PFSK-1 (cell line): ENCODE results near the gene SIGLEC10.

Source experiments
- FOXP2 ChIP-seq: optimal IDR thresholded peaks from 2 replicates; pipeline ENCODE3; 2011; ENCODE audit warnings: borderline replicate concordance, control low read depth, inconsistent platforms; ENCODE audit not compliant: insufficient read depth; ENCODE audit errors: extremely low read length, extremely low read depth
- POLR2AphosphoS5 ChIP-seq: IDR thresholded peaks from 2 replicates; pipeline ENCODE4 v1.6.1; 2012; ENCODE audit warnings: low read depth, mild to moderate bottlenecking, control low read depth, low read length, moderate library complexity
- SIN3A ChIP-seq: IDR thresholded peaks from 2 replicates; pipeline ENCODE4 v1.6.1; 2012; ENCODE audit warnings: mild to moderate bottlenecking, low read length, moderate library complexity, borderline replicate concordance; ENCODE audit not compliant: insufficient read depth
- TAF1 ChIP-seq: IDR thresholded peaks from 2 replicates; pipeline ENCODE4 v1.6.1; 2012; ENCODE audit warnings: low read length, control low read depth, borderline replicate concordance; ENCODE audit not compliant: insufficient read depth
- TF ChIP-seq, protein P1 (sequence below), 2 experiments: IDR thresholded peaks; 2 replicates each; pipeline versions ENCODE4 v1.6.1 to v1.8.0; 2011 to 2012; ENCODE audit warnings: low read depth in 2 of 2, low read length in 2 of 2, control low read depth in 1 of 2, inconsistent platforms in 1 of 2, mild to moderate bottlenecking in 1 of 2, moderate library complexity in 1 of 2; ENCODE audit not compliant: insufficient read depth in 1 of 2

- TF ChIP-seq POLR2AphosphoS5 (no peak), TAF1 (no peak), FOXP2 (no peak), SIN3A (no peak)
- TF ChIP-seq, protein P1, sequence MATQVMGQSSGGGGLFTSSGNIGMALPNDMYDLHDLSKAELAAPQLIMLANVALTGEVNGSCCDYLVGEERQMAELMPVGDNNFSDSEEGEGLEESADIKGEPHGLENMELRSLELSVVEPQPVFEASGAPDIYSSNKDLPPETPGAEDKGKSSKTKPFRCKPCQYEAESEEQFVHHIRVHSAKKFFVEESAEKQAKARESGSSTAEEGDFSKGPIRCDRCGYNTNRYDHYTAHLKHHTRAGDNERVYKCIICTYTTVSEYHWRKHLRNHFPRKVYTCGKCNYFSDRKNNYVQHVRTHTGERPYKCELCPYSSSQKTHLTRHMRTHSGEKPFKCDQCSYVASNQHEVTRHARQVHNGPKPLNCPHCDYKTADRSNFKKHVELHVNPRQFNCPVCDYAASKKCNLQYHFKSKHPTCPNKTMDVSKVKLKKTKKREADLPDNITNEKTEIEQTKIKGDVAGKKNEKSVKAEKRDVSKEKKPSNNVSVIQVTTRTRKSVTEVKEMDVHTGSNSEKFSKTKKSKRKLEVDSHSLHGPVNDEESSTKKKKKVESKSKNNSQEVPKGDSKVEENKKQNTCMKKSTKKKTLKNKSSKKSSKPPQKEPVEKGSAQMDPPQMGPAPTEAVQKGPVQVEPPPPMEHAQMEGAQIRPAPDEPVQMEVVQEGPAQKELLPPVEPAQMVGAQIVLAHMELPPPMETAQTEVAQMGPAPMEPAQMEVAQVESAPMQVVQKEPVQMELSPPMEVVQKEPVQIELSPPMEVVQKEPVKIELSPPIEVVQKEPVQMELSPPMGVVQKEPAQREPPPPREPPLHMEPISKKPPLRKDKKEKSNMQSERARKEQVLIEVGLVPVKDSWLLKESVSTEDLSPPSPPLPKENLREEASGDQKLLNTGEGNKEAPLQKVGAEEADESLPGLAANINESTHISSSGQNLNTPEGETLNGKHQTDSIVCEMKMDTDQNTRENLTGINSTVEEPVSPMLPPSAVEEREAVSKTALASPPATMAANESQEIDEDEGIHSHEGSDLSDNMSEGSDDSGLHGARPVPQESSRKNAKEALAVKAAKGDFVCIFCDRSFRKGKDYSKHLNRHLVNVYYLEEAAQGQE (IDR thresholded peaks at IDR 0.05; ENCODE audit: insufficient read depth in 1 of 2, low read depth in 2 of 2, low read length in 2 of 2) = no peak
Measured at GRCh38 chr19:51417107-51417809, at the start of gene SIGLEC10.
